ENCODE results near the gene COX6A1. TPM values are rescaled to one million over a fixed set of nuclear protein-coding genes. Genes with fewer than 3 reads are reported as not detected.
A peak's percentile ranks its signal among the peaks of the same experiment; 100 is the strongest.

COX6A1 gene
- 132 and 137 TPM in 2 replicates for total RNA-seq
- total RNA-seq (2013), result 206 TPM
- polyA plus RNA-seq, result 366 and 484 TPM in 2 replicates
- polyA minus RNA-seq, result 290 and 333 TPM in 2 replicates

- H3K4me2 ChIP-seq (replicated peaks; ENCODE audit: low read depth, low read length, poor library complexity, severe bottlenecking), result peak within 1 kb of the TSS; percentile 88
- peaks cover 22% of the 10 kb centered on the region for H4K20me1 ChIP-seq (ENCODE audit: control insufficient read depth, insufficient read depth, low read length, poor library complexity, severe bottlenecking)
- H3K4me3 ChIP-seq (ENCODE audit: control extremely low read depth in 1 of 5, extremely low read depth in 1 of 5, insufficient read depth in 1 of 5, low read depth in 2 of 5, low read length in 4 of 5), result peak within 1 kb of the TSS; percentile 73 to 86 (median 83)
- peak within 1 kb of the TSS; percentile 70 to 84 for H3K27ac ChIP-seq (ENCODE audit: low read length in 2 of 2)
- ATAC-seq (ENCODE audit: low read depth), result peak; percentile 96
- H3K9me3 ChIP-seq (ENCODE audit: control extremely low read depth in 1 of 3, control insufficient read depth in 2 of 3, insufficient read depth in 1 of 3, low read length in 2 of 3), result no peaks in the 10 kb centered on the region
- DNase-seq, result peak; percentile 98
- Mint-ChIP-seq H3K27ac (peak within 1 kb of the TSS; percentile 96), H3K4me3 (peak within 1 kb of the TSS; percentile 91), H3K27me3 (peaks cover 8% of the 10 kb centered on the region), H3K4me1 (peaks cover 26% of the 10 kb centered on the region), H3K9me3 (ENCODE audit: insufficient read depth) (no peaks in the 10 kb centered on the region)
- peaks cover 30% of the 10 kb centered on the region for H3K79me2 ChIP-seq (ENCODE audit: control insufficient read depth, insufficient read depth, low read length)
- H3K4me1 ChIP-seq (ENCODE audit: control insufficient read depth in 2 of 2, insufficient read depth in 2 of 2, low read length in 2 of 2), result peaks cover 18 to 20% of the 10 kb centered on the region in 2 donors
- H3K36me3 ChIP-seq (replicated peaks in 1 of 2; ENCODE audit: control extremely low read depth in 1 of 2, control insufficient read depth in 1 of 2, extremely low read depth in 1 of 2, insufficient read depth in 2 of 2, low read length in 1 of 2), result peaks cover 0 to 25% of the 10 kb centered on the region in 2 experiments
- intact Hi-C loops (cut with micrococcal nuclease), result loop anchor here (1.0 to 10.0 kb wide), 10 partner anchors 8 to 1829 kb away; partner anchors contain the start of genes GATC, MLEC, RNF10 and SIRT4
- peak within 1 kb of the TSS; percentile 95 for H2AFZ ChIP-seq (ENCODE audit: insufficient read depth, low read depth, low read length, poor library complexity, severe bottlenecking)
- ChIA-PET POLR2A (interaction anchor here (0.7 to 1.4 kb wide), 4 partner anchors 8 to 467 kb away, joined by 3 to 7 read pairs (median 6); partner anchors contain the start of genes GATC, SIRT4 and TRIAP1), CTCF (interaction anchor here (0.6 to 1.6 kb wide), 17 partner anchors 12 to 660 kb away, joined by 3 to 7 read pairs (median 4); partner anchors contain the start of genes MLEC, POP5, RNU4-1 and RPLP0)
- H3K9ac ChIP-seq (ENCODE audit: low read length), result peak within 1 kb of the TSS; percentile 89
- TF ChIP-seq EZH2 (IDR thresholded peaks at IDR 0.05; ENCODE audit: borderline replicate concordance, insufficient read depth, low read depth, low read length, poor library complexity, severe bottlenecking), result no peak
- TF ChIP-seq, protein P1, sequence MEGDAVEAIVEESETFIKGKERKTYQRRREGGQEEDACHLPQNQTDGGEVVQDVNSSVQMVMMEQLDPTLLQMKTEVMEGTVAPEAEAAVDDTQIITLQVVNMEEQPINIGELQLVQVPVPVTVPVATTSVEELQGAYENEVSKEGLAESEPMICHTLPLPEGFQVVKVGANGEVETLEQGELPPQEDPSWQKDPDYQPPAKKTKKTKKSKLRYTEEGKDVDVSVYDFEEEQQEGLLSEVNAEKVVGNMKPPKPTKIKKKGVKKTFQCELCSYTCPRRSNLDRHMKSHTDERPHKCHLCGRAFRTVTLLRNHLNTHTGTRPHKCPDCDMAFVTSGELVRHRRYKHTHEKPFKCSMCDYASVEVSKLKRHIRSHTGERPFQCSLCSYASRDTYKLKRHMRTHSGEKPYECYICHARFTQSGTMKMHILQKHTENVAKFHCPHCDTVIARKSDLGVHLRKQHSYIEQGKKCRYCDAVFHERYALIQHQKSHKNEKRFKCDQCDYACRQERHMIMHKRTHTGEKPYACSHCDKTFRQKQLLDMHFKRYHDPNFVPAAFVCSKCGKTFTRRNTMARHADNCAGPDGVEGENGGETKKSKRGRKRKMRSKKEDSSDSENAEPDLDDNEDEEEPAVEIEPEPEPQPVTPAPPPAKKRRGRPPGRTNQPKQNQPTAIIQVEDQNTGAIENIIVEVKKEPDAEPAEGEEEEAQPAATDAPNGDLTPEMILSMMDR (IDR thresholded peaks at IDR 0.05), result peak; percentile 9
- under 1% methylated on average over 59 of the region's 59 CpGs for WGBS (ENCODE audit: insufficient coverage)
- peaks cover 0 to 5% (median 2%) of the 10 kb centered on the region in 4 experiments for H3K27me3 ChIP-seq (replicated peaks in 1 of 4; ENCODE audit: control extremely low read depth in 1 of 4, control insufficient read depth in 3 of 4, insufficient read depth in 4 of 4, low read length in 3 of 4)
Observed at GRCh38 chr12:120437735-120438494, at the start of gene COX6A1. Gene COX6A1 (plus strand): TSS chr12:120438113. CDS start chr12:120438127, 14 bp downstream.

Measured in B cell (primary cell).